ENCODE results near the gene TXNL4B.
"Not testable (repeated sequence)": the region's sequence is repeated elsewhere in the genome, so short reads cannot be mapped to it uniquely, and the experiment has no call there.

Gene TXNL4B

DNA sequence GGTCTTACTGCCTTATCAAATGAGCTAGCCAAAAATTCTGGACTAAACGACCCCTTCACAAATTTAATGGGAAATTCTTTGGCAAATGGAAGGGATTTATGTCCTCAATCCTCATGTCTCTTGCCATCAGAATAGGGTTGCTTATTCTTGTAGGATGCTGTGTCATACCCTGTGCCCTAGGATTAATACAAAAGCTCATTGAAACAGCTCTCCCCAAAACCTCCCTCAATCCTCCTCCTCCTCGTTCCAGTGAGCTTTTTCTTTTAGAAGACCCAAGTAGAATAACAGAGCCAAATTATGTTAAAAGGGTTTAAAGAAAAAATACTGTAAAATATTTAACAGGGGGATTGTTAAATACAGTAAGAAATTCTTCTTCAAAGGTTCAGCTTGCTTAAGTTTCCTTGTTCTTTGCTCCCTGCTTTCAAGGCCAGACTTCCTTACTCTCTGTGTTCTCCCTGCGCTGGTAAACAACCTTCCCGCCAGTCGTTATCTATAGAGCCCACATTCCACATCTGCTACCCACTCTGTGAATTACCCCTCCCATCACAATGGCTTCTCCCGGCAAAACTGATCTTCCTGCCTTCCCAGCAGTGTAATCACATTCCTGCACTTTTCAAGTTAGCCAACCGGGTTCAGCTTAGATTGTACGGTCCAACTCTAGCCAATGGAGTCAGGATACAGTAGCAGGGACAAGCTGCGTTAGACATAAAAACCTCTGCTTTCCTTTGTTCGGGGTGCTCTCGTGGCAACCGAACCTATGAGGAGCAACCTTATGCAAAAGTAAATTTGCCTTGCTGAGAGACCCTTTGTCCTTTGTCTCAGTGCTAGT is 20.7 kb downstream of the TXNL4B start:
- no peak for DNase-seq

DNA sequence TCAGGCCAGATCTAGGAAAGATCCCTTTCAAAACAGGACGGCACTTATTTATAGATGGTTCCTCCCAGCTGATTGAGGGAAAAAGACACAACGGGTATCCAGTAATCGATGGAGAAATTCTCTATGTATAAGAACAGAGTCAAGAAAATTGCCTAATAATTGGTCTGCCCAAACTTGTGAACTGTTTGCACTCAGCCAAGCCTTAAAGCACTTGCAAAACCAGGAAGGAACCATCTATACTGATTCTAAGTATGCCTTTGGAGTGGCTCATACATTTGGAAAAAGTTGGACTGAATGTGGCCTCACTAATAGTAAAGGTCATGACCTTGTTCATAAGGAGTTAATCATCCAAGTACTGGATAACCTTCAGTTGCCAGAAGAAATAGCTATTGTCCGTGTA is 24.5 kb downstream of the TXNL4B start:
- no peak for DNase-seq

DNA sequence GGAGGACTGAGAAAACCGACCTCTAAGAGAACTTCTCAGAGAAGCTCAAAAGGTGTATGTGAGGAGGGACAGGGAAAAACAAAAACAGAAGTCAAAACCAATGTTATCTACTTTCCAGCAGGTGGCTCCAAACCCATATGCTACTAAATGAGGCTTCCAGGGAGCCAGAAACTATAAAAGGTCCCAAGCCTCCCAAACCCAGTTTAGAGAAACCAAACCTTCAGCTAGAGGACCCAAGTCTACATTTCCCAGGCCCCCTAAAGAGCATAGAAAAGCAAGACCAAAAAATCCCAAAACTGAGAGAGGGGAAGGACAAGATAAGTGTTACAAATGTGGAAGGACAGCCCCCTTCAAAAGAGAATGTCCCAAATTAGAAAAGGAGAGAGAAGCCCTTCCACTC is 26.7 kb downstream of the TXNL4B start:
- DNase-seq: no peak

GRCh38 chr16:72064361-72064894 is 29.0 kb downstream of the TXNL4B start:
- no peak for DNase-seq

DNA sequence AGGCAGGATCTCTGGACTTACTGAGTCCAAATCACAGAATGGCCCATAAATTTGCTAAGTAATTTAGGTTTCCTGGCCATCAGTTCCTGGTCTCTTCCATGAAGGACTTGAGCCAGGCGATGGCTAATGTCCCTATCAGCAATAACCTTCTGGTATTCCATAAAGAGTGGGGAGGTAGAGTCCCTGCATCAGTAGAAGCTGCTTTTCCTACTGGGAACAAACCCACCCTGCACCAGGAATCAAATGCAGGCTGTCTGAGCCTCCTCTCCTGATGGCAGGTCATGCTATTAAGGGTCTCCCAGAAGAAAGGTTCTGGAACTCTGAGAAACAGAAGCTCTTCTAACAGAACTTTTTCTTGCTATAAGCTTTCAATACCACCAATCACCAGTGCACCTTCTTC is 31.9 kb downstream of the TXNL4B start:
- DNase-seq: no peak

- DNase-seq: no peak
Measured at GRCh38 chr16:72060405-72060804, 33.0 kb downstream of the TXNL4B start.

DNA sequence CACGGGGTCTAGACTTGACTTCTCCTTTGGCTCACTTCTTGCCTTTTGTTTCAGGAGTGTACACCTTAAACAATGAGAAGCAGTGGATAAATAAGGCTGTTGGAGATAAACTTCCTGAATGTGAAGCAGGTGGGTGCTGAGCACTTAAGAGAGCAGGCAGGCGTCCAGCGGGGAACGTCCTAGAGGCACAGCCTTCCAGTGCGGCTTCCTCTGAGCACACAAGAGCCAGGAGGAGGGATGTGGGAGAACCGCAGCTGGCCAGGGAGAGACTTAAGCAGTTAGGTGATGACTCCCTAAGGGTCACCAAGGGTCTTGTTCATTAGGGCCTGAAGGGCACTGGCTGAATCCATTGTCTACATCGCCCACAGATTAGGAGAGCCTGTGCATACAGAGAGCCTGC is 34.4 kb downstream of the TXNL4B start:
- DNase-seq: not testable (repeated sequence)

DNA sequence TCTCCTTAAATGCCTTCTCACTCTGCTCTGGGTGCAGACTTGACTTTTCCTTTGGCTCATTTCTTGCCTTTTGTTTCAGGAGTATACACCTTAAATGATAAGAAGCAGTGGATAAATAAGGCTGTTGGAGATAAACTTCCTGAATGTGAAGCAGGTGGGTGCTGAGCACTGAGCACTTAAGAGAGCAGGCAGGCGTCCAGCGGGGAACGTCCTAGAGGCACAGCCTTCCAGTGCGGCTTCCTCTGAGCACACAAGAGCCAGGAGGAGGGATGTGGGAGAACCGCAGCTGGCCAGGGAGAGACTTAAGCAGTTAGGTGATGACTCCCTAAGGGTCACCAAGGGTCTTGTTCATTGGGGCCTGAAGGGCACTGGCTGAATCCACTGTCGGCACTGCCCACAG is 36.1 kb downstream of the TXNL4B start:
- not testable (repeated sequence) for DNase-seq

DNA sequence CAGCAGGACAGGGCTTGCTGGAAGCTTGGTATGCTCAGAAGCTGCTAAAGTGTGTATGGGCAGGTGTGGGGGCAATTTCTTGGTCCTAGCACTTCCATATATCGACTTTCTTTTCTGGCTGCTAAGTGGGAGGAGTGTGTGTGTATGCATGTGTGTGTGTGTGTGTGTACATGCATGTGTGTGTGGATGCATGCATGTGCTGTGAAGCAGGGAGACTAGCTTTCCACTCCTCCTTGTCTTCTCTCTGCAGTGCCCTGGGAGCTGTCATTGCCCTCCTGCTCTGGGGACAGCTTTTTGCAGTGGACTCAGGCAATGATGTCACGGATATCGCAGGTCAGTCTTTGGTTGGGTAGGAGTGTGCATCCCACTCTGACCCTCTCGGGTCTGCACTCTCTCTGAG is 37.5 kb downstream of the TXNL4B start:
- DNase-seq: no peak

GRCh38 chr16:72054254-72054847 is 39.1 kb downstream of the TXNL4B start, which contains the start of gene HP:
HP (plus strand) TSS chr16:72054505; CDS start chr16:72054653, 148 bp downstream.
- not testable (repeated sequence) for DNase-seq

- DNase-seq: no peak
Measured at GRCh38 chr16:72051818-72052217, 41.6 kb downstream of the TXNL4B start.

DNA sequence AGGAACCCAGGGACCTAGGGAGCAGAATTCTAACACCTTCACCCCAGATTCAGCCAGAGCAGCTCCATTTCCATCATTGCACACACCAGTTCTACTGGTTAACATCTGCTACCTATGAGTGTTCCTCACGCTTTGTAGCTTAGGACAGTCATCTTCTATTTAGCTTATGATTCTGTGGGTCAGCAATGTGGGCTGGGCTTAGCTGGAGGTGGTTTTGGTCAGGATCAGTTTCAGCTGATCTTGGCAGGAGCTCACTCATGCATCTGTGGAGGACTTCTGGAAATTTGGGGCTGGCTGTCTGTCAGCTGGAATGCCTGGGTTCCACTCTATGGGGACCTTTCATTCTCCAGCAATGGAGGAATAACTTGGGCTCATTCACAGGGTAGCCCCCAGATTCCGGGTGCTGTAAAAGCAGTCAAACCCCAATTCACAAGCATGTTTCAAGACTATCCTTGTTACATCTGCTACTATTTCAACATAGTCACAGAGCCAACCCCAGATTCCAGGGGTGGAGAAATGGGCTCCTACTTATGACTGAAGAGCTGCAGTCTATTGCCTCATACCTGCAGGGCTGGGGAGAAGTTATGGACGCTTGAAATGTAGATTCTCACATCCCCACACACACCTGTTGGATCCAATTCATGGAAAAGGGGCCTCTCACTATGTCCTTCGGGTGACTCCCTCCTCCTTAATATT is 42.5 kb downstream of the TXNL4B start:
- no peak for DNase-seq

DNA sequence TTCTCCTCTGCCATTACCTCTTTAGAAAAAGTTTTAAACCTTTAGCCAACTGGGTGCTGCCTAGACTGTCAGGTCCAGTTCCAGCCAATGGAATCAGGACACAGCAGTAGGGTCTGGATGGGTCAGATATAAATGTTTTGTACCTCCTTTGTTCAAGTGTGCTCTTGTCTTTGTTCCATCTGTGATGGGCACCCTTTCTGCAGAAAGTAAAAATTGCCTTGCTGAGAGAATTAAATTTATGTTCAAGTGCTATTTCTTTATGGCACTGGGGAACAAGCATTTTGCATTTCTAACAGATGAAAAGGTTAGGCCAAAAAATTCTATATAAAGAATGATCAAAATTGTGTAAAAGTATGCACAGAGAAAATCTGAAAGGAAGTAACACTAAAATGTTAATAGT is 44.3 kb downstream of the TXNL4B start:
- no peak for DNase-seq

GRCh38 chr16:72044825-72045359 is 48.5 kb downstream of the TXNL4B start:
- DNase-seq: no peak

DNA sequence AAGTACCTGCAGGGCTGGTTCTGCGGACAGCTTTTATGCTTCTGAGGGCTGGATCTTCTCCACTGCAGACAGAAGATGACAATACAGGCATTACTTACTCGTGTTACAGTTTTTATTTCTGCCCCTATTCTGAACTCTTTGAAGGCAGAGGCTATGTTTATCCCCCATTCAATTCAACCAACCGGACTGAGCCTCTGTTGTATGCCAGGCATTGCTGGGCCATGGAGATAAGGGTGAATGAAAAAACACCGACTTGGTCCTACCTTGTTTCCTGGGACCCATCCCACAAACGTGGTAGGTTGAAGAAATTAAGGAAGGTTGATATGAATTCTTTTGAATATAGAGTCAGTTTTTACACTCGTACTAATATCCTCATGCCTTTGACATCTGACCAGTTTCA is 49.1 kb downstream of the TXNL4B start:
- DNase-seq: no peak

- DNase-seq: no peak
Measured at GRCh38 chr16:72043539-72043938, 49.9 kb downstream of the TXNL4B start.

DNA sequence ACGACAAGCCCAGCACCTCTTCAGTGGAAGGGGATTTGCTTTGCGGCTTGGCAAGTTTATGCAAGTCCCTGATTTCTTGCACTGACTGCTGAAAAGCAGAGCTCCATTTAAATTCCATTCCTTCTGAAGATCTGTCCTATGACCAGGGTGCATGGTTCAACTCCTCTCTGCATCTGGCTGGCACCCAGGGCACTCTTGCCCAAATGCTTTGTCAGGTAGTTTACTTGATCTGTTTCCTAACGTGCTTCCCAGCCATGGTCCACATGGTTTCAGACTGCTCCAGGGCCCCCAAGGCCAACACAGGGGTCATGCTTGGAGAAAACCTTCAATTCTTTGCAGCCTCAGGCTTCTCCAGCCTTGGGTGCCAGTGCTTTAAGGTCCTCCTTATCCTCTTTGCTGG is 50.4 kb downstream of the TXNL4B start:
- no peak for DNase-seq

DNA sequence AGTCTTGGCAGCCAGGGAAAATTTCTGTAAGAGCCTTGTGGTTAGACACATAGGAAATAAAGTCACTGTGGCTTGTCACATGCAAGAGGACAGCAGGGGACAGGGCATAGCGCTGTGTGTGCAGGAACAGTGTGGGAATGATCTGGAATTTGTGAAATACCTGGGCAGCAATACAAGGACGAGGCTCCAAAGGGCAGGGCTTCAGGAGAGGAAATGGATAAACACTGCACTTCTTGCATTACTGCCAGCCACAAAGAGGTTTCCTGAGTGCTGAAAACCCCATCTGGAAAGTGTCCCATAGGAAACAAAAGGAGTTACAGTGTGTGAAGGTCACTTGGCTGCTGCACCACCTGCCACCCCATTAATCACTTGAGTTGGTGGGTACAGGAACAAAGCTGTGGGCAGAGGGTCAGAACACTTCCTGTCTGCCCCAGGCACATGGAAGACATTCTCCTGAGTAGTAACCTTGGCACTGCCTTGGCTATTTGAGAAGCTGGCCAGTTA is 51.2 kb downstream of the TXNL4B start:
- DNase-seq: no peak

DNA sequence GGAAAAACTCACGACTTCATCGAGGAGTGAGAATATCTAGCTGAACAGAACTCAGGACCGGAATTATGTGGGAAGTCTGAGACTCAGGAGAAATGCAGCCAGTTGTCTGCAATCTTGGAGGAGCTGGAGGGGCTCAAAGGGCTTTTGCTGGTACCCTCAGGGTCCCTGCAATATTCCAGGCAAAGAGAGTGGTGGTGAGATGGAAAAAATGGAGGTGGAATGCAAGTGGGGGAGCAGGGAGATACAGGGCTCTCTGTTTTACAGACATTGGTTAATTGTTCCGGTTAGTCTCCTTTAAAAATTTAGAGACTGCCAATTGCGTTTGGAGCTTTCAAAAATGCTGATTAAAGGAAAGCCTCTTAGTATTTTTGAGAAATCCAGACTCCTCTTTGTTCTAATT is 57.3 kb downstream of the TXNL4B start:
- DNase-seq: no peak
